Endothelial cell of hepatic sinusoid (primary cell): ENCODE results near the gene C4orf50.

ENCODE experiments used
- in situ Hi-C: cut with HindIII; loops from 2 replicates; pipeline ENCODE4 v1.10.0; 2017; ENCODE audit warnings: low sequenced_read_pairs

Gene C4orf50

GRCh38 chr4:5894266-5894665 is 124.0 kb downstream of the C4orf50 start:
- in situ Hi-C loops, result no loop called here

- in situ Hi-C loops, result no loop called here
These were observed 124.6 kb downstream of the C4orf50 start for GRCh38 chr4:5893591-5893990.

- in situ Hi-C loops, result no loop called here
These were observed 125.1 kb downstream of the C4orf50 start, which contains the start of gene CRMP1 for GRCh38 chr4:5893004-5893580. CRMP1 (minus strand) TSS chr4:5893086; CDS start chr4:5892969, 117 bp downstream.

DNA sequence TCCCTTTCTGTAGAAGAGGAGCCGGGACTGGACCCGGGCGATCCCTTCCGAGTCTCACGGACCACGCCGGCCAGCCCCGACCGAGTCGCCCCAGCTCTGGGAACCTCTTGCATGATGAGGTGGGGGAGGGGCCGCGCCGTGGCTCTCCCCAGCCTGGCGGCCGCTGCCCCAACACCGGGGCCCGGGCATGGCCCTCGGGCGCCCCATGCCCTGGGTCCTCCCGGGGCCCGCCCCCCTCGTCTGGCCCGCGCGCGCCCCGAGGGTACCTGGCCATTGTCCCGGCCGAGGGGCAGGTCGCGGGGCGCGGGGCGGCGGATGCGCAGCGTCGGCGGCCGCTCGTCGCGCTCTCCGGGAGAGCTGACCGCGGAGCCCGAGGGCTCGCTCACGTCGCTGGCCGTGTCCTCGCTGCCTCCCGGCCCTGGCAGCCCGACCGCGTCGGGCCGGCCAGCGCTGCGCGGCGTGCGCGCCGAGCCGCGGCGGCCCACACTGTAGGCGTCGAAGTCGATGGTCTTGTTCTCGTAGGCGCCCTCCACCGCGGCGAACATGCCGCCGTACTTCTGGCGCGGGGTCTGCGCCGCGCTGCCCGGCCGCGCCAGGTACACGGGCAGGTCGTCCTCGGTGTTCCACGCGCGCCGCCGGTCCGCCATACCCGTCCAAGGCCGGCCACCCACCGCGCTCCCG is 125.8 kb downstream of the C4orf50 start:
- in situ Hi-C loops, result no loop called here

- in situ Hi-C loops, result no loop called here
These were observed 126.5 kb downstream of the C4orf50 start for GRCh38 chr4:5891563-5892322.

DNA sequence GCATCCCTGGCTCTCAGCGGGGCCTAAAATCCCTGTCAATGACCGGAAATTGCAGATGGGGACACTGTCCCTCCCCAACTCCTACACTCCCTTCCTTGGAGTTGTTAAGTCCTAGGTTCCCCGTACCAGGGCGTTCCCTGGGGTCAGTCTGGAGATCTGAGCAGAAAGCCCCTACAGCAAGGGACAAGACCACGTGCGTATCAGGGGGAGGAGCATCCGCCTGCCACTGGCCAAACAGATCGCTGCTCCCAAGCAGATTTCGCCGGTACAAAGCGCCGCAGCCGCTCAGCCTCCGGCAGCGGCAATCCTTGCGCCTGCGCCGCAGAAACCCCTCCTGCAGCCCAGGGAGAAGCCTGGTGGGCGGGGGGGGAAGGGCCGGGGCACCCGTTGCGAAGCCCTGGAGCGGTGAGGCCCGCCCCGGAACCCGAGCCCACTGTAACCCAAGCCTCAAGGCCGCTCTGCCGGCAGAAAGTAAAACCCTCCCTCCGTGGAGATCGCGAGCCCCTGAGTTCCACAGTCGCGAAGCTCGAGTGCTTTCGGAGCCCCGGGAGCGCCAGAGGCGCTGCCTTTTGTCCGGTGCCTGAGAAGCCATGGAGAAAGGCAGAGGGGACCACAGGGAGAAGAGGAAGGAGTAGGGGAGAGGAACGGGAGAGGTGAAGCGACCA is 128.0 kb downstream of the C4orf50 start:
- in situ Hi-C loops, result no loop called here

- in situ Hi-C loops, result no loop called here
These were observed 129.1 kb downstream of the C4orf50 start for GRCh38 chr4:5889002-5889696.

GRCh38 chr4:5888222-5889001 is 129.8 kb downstream of the C4orf50 start:
- in situ Hi-C loops, result no loop called here

- in situ Hi-C loops, result no loop called here
These were observed 130.6 kb downstream of the C4orf50 start for GRCh38 chr4:5887361-5888221.

DNA sequence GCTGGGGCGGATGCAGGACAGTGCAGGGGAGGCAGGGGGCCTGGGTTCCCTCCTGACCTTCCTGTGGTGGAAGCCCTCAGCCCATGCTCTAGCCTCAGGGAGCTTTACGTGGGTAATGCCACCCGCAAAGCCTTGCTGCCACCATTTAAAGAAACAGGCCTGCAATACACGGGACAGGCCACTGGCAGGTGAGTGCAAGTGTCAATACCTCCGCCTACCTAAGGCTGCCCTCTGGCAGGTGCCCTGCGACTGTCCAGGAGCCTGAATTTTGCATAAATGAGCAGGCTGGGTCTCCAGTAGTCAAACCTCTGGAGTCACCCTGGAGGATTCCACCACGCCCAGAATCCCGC is 131.2 kb downstream of the C4orf50 start:
- in situ Hi-C loops, result no loop called here

DNA sequence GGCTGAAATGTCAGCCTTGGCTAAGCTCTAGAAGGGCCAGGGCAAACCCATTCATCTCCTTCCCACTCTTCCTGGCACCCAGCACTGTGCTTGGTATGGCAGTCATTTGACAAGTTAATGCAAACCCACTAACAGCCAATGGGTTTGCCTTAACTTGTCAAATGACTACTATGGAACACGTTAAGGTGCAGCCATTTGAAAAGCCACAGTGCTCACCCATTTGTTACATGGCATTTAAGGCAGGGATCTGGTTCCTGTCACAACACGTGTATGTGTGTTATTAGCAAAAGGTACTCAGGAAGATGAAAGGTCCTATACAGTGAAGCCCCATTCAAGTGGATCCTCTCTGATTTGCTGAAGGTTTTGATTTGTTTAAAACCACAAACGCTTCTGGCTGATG is 132.5 kb downstream of the C4orf50 start:
- in situ Hi-C loops, result no loop called here

GRCh38 chr4:5884796-5885195 is 133.4 kb downstream of the C4orf50 start:
- in situ Hi-C loops, result no loop called here

DNA sequence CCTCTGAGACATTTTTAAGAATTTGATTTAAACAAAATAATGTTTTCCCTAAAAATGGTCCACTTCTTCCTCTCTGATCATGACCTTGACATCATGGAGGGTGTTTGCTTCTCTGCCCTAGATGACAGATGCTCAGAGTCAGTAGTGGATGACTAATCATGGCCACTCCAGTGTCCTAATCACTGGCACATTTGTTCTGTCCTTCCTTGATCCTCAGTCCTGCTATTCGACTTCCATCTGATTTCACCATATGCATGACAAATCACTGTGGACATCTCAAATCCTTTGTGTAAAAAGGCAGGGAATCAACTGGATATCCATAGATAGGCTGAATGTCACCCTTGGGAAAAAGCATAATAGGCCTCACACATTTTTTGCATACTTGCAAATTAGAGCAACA is 134.3 kb downstream of the C4orf50 start:
- in situ Hi-C loops, result no loop called here

DNA sequence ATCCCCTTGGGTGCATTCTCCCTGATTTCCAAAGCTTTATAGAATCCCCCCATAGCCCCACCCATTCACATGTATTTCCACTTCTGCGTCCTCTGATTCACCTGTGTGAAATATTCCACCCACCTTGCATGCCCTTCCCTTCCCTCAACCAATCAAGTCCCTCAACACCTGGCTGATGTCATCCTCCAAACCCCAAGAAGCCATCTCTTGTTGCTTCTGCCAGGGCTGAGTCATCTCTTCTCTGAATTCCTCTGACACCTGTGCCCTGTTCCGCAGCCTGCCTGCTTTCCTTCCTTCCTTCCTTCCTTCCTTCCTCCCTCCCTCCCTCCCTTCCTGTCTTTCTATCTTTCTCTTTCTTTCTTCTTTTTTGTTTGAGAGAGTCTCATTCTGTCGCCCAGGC is 135.3 kb downstream of the C4orf50 start:
- in situ Hi-C loops, result no loop called here

GRCh38 chr4:5881340-5881739 is 136.9 kb downstream of the C4orf50 start:
- in situ Hi-C loops, result no loop called here

DNA sequence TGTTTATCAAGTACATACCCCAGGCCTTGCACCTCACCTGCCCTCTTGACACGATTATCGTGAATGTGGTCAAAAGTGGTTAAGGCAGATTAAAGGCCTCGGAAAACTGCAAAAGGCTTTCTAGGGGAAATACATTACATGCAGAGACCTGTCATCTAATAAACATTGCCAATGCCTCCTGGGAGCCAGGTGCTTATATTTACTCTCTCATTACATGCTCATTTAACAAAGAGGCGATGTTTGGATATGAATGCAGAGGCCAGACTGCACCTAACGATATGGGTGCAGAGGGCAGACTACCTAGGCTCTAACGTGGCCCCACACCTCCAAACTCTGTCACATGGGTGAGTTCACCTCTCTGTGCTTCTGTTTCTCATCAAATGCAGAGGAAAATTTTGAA is 139.9 kb downstream of the C4orf50 start:
- in situ Hi-C loops, result no loop called here

- in situ Hi-C loops, result no loop called here
These were observed 140.8 kb downstream of the C4orf50 start for GRCh38 chr4:5877392-5877791.

DNA sequence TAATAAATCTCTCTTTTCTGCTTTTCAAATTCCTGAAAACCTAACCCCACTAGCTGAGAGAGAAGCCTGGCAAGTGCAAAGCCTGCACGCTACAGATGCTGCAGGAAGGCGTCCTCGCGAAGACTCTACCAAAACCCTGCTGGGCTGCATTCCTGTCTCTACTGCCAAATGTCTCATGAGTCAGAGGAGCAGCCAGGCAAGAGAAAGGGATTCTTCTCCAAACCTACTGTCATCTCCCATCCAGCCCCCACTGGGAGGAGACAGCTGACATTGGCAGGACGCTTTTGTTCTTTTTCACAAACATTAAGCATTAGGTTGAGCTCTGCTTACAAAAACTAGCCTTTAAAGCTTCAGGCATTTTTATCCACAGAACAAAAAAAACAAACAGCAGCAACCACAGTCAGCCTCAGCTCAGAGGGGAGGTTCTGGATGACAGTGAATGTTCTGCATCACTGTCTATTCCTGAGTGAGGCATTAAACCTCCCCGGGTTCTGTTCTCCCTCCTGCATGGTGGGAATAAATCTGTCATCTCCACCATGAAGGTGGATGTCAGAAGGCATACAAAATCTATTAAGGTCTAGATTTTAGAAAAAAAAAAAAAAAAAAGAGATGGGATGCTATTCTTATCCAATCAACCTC is 143.3 kb downstream of the C4orf50 start:
- in situ Hi-C loops, result no loop called here

DNA sequence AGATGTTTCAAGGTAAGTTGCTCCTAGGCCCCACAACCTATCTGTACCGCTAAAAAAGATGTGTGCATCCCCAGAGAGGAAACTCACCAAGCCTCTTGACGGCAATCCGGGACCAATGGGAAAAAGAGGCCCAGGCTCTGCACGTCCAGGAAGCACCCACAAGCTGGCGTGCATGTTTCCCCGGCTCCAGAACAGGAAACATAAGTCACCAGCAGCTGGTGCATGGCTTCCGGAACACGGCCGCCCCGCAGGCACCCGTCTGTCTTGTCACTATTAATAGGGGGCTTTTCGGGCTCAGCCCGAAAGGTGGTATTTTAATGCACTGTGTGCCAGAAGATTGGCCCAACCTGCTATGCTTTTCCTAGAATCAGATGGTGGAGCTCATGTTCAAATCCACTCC is 147.5 kb downstream of the C4orf50 start:
- in situ Hi-C loops, result no loop called here
